ENCODE data around the gene FBXW11. TPM values are rescaled to one million over a fixed set of nuclear protein-coding genes. Genes with fewer than 3 reads are reported as not detected.

FBXW11 gene
- total RNA-seq, 4 donors from 2014 or later = 41.1 to 49.7 (median 43.0) TPM

- 80% methylated on average over 5 of the region's 5 CpGs for WGBS
- Histone ChIP-seq H3K4me1 (no peaks in the 10 kb centered on the region), H3K9me3 (peaks cover 7% of the 10 kb centered on the region), H3K4me3 (no peak overlapping the region), H3K27me3 (no peaks in the 10 kb centered on the region), H3K36me3 (no peaks in the 10 kb centered on the region), H3K27ac (no peak overlapping the region)
- DNase-seq (ENCODE audit: low spot score in 2 of 2) = no peak
- no peak for TF ChIP-seq POLR2AphosphoS5 (IDR thresholded peaks at IDR 0.05)
- no peak for TF ChIP-seq CTCF (IDR thresholded peaks at IDR 0.05)
- no peak for TF ChIP-seq EP300 (IDR thresholded peaks at IDR 0.05)
- TF ChIP-seq POLR2A (IDR thresholded peaks at IDR 0.05) = no peak
Measured at GRCh38 chr5:171826132-171826531, 180.3 kb downstream of the FBXW11 start.

GRCh38 chr5:171825051-171825450, 181.4 kb downstream of the FBXW11 start:
- no peaks in the 10 kb centered on the region for H3K27me3 ChIP-seq
- no peak overlapping the region for H3K4me3 ChIP-seq
- WGBS = 95% methylated on average over 3 of the region's 3 CpGs
- DNase-seq (ENCODE audit: low spot score in 2 of 2) = no peak
- no peak for TF ChIP-seq POLR2AphosphoS5 (IDR thresholded peaks at IDR 0.05)
- no peak for TF ChIP-seq CTCF (IDR thresholded peaks at IDR 0.05)
- TF ChIP-seq EP300 (IDR thresholded peaks at IDR 0.05) = no peak
- TF ChIP-seq POLR2A (IDR thresholded peaks at IDR 0.05) = no peak
- no peaks in the 10 kb centered on the region for H3K36me3 ChIP-seq
- H3K27ac ChIP-seq = no peak overlapping the region
- peaks cover 5% of the 10 kb centered on the region for H3K9me3 ChIP-seq
- no peaks in the 10 kb centered on the region for H3K4me1 ChIP-seq

- no peaks in the 10 kb centered on the region for H3K27me3 ChIP-seq
- H3K4me1 ChIP-seq = no peaks in the 10 kb centered on the region
- no peaks in the 10 kb centered on the region for H3K36me3 ChIP-seq
- no peak for TF ChIP-seq EP300 (IDR thresholded peaks at IDR 0.05)
- TF ChIP-seq POLR2AphosphoS5 (IDR thresholded peaks at IDR 0.05) = no peak
- no peak for TF ChIP-seq CTCF (IDR thresholded peaks at IDR 0.05)
- TF ChIP-seq POLR2A (IDR thresholded peaks at IDR 0.05) = no peak
- no peaks in the 10 kb centered on the region for H3K9me3 ChIP-seq
- no peak for DNase-seq (ENCODE audit: low spot score in 2 of 2)
- WGBS = 68% methylated on average over 5 of the region's 5 CpGs
- H3K27ac ChIP-seq = no peak overlapping the region
- H3K4me3 ChIP-seq = no peak overlapping the region
Measured at GRCh38 chr5:171823269-171823668, 183.2 kb downstream of the FBXW11 start.

GRCh38 chr5:171821286-171821685, 185.2 kb downstream of the FBXW11 start:
- no peaks in the 10 kb centered on the region for H3K36me3 ChIP-seq
- H3K4me3 ChIP-seq = no peak overlapping the region
- TF ChIP-seq POLR2A (IDR thresholded peaks at IDR 0.05) (no peak), POLR2AphosphoS5 (IDR thresholded peaks at IDR 0.05) (no peak), EP300 (IDR thresholded peaks at IDR 0.05) (no peak), CTCF (IDR thresholded peaks at IDR 0.05) (no peak)
- no peak for DNase-seq (ENCODE audit: low spot score in 2 of 2)
- no peaks in the 10 kb centered on the region for H3K9me3 ChIP-seq
- no peak overlapping the region for H3K27ac ChIP-seq
- H3K27me3 ChIP-seq = no peaks in the 10 kb centered on the region
- no peaks in the 10 kb centered on the region for H3K4me1 ChIP-seq
- 81% methylated on average over 4 of the region's 4 CpGs for WGBS

- 89% methylated on average over 11 of the region's 11 CpGs for WGBS
- DNase-seq (ENCODE audit: low spot score in 2 of 2) = no peak
- TF ChIP-seq POLR2AphosphoS5 (IDR thresholded peaks at IDR 0.05) (no peak), EP300 (IDR thresholded peaks at IDR 0.05) (no peak), CTCF (IDR thresholded peaks at IDR 0.05) (no peak), POLR2A (IDR thresholded peaks at IDR 0.05) (no peak)
Measured at GRCh38 chr5:171820561-171820960, 185.9 kb downstream of the FBXW11 start.

More at GRCh38 chr5:171820561-171820960, 185.9 kb downstream of the FBXW11 start:
- Histone ChIP-seq H3K4me1 (no peaks in the 10 kb centered on the region), H3K27me3 (no peaks in the 10 kb centered on the region), H3K27ac (no peak overlapping the region), H3K9me3 (no peaks in the 10 kb centered on the region), H3K4me3 (no peak overlapping the region), H3K36me3 (no peaks in the 10 kb centered on the region)

Data from suprapubic skin (tissue), 4 donors.